Measurements from ENCODE around the gene EVI5. TPM values are rescaled to one million over a fixed set of nuclear protein-coding genes. Genes with fewer than 3 reads are reported as not detected.

The EVI5 gene
- total RNA-seq, 1 experiment from 2014 or later = 31.6 TPM

DNA sequence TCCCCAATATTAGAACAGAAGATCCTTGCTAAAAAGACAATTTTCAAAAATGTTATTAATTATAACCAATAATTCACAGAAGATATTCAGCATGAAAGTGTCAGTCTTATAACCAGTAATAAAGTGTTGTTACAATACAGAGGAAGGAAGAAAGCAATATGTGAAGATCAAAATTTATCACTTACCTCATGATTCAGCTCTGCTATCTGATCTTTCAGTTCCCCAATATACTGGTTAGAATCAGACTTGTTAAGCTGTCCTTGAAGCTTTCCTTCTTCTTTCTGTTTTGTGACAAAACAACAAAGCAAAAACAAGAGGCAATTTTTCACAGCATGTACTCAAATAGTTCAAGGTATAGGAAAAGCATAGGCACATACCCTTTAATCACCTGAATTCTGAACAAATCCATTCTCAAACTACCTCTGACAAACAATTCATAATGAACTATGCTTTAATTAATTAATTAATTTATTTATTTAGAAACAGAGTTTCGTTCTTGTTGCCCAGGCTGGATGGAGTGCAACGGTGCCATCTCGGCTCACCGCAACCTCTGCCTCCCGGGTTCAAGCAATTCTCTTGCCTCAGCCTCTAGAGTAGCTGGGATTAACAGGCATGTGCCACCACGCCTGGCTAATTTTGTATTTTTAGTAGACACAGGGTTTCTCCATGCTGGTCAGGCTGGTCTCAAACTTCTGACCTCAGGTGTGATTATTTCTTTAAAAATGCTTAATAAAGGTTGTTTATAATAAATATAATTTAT is 221.3 kb downstream of the EVI5 start:
- TF ChIP-seq EZH2 (IDR thresholded peaks at IDR 0.05; ENCODE audit: borderline replicate concordance, low read depth, low read length, poor library complexity, severe bottlenecking) = no peak
- TF ChIP-seq, protein P1, sequence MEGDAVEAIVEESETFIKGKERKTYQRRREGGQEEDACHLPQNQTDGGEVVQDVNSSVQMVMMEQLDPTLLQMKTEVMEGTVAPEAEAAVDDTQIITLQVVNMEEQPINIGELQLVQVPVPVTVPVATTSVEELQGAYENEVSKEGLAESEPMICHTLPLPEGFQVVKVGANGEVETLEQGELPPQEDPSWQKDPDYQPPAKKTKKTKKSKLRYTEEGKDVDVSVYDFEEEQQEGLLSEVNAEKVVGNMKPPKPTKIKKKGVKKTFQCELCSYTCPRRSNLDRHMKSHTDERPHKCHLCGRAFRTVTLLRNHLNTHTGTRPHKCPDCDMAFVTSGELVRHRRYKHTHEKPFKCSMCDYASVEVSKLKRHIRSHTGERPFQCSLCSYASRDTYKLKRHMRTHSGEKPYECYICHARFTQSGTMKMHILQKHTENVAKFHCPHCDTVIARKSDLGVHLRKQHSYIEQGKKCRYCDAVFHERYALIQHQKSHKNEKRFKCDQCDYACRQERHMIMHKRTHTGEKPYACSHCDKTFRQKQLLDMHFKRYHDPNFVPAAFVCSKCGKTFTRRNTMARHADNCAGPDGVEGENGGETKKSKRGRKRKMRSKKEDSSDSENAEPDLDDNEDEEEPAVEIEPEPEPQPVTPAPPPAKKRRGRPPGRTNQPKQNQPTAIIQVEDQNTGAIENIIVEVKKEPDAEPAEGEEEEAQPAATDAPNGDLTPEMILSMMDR (conservative IDR thresholded peaks at IDR 0.05; ENCODE audit: low read depth, low read length) = no peak
- no peaks in the 10 kb centered on the region for H3K9me3 ChIP-seq (ENCODE audit: low read depth, low read length, poor library complexity, severe bottlenecking)
- no peaks in the 10 kb centered on the region for H3K36me3 ChIP-seq (ENCODE audit: insufficient read depth, low read length, poor library complexity, severe bottlenecking)
- no peaks in the 10 kb centered on the region for H3K4me1 ChIP-seq (ENCODE audit: insufficient read depth, low read length, poor library complexity, severe bottlenecking)
- intact Hi-C loops (cut with micrococcal nuclease; ENCODE audit: unreplicated experiment) = no loop called here
- no peak for DNase-seq (ENCODE audit: low spot score)
- no TSS peak for BruUV-seq (replicated peaks)
- H3K4me3 ChIP-seq (ENCODE audit: low read depth, low read length, poor library complexity, severe bottlenecking) = no peak overlapping the region
- H3K27ac ChIP-seq (ENCODE audit: low read depth, low read length, poor library complexity, severe bottlenecking) = no peak overlapping the region
- ChIA-PET POLR2A (ENCODE audit: low non-redundant PET) (no interaction called here), CTCF (no interaction called here)
- no peaks in the 10 kb centered on the region for H3K27me3 ChIP-seq (replicated peaks; ENCODE audit: insufficient read depth, low read depth, low read length, poor library complexity)

DNA sequence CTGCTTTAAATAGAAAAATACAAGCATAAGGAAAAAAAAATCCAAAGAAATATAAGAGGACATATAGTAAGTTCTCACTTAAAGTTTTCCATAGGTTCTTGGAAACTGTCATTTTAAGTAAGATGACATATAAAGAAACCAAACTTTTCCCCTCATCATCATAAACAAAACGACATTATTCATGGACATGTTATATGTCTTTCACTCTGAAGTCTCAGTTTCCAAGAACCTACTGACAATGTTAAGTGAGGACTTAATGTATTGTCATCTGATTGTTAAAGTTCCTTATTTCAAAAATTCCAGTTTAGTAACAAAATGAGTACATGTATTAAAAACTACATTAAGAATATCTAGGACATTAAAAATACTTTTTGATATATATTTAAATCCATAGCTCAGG is 228.6 kb downstream of the EVI5 start:
- BruUV-seq (replicated peaks) = no TSS peak
- TF ChIP-seq EZH2 (IDR thresholded peaks at IDR 0.05; ENCODE audit: borderline replicate concordance, low read depth, low read length, poor library complexity, severe bottlenecking) = no peak
- TF ChIP-seq, protein P1 (conservative IDR thresholded peaks at IDR 0.05; ENCODE audit: low read depth, low read length) = no peak
- POLR2A ChIA-PET (ENCODE audit: low non-redundant PET) = no interaction called here
- Histone ChIP-seq H3K4me1 (ENCODE audit: insufficient read depth, low read length, poor library complexity, severe bottlenecking) (no peaks in the 10 kb centered on the region), H3K27me3 (replicated peaks; ENCODE audit: insufficient read depth, low read depth, low read length, poor library complexity) (no peaks in the 10 kb centered on the region), H3K27ac (ENCODE audit: low read depth, low read length, poor library complexity, severe bottlenecking) (no peak overlapping the region), H3K36me3 (ENCODE audit: insufficient read depth, low read length, poor library complexity, severe bottlenecking) (no peaks in the 10 kb centered on the region), H3K4me3 (ENCODE audit: low read depth, low read length, poor library complexity, severe bottlenecking) (no peak overlapping the region), H3K9me3 (ENCODE audit: low read depth, low read length, poor library complexity, severe bottlenecking) (no peaks in the 10 kb centered on the region)
- no peak for DNase-seq (ENCODE audit: low spot score)
- CTCF ChIA-PET = no interaction called here
- intact Hi-C loops (cut with micrococcal nuclease; ENCODE audit: unreplicated experiment) = no loop called here

DNA sequence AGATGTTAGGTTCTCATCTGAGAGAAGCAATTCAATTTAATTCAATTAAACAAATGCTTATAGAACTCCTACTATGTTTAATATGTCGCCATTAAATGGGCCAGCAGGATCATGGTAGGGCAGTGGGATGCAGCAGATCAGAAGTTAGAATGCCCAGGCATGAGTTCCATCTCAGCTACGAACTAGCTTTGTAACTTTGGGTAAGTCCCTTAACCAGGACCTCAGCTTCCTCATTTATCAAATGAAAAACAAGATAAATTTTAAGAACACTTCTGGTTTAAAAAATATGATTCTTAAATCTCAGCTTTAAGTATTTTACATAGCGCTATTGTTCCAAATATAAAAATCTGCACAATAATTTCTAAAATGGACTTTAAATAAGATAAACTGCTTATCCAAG is 230.7 kb downstream of the EVI5 start:
- CTCF ChIA-PET = no interaction called here
- BruUV-seq (replicated peaks) = no TSS peak
- intact Hi-C loops (cut with micrococcal nuclease; ENCODE audit: unreplicated experiment) = no loop called here

More for the DNA sequence above, 230.7 kb downstream of the EVI5 start:
- Histone ChIP-seq H3K27me3 (replicated peaks; ENCODE audit: insufficient read depth, low read depth, low read length, poor library complexity) (no peaks in the 10 kb centered on the region), H3K9me3 (ENCODE audit: low read depth, low read length, poor library complexity, severe bottlenecking) (no peaks in the 10 kb centered on the region), H3K36me3 (ENCODE audit: insufficient read depth, low read length, poor library complexity, severe bottlenecking) (no peaks in the 10 kb centered on the region), H3K27ac (ENCODE audit: low read depth, low read length, poor library complexity, severe bottlenecking) (no peak overlapping the region), H3K4me3 (ENCODE audit: low read depth, low read length, poor library complexity, severe bottlenecking) (no peak overlapping the region), H3K4me1 (ENCODE audit: insufficient read depth, low read length, poor library complexity, severe bottlenecking) (no peaks in the 10 kb centered on the region)
- no peak for DNase-seq (ENCODE audit: low spot score)
- TF ChIP-seq, protein P1 (conservative IDR thresholded peaks at IDR 0.05; ENCODE audit: low read depth, low read length) = no peak
- no peak for TF ChIP-seq EZH2 (IDR thresholded peaks at IDR 0.05; ENCODE audit: borderline replicate concordance, low read depth, low read length, poor library complexity, severe bottlenecking)
- POLR2A ChIA-PET (ENCODE audit: low non-redundant PET) = no interaction called here
